ENCODE data around the gene DUSP8.
A peak's percentile ranks its signal among the peaks of the same experiment; 100 is the strongest.
"Not testable (repeated sequence)": the region's sequence is repeated elsewhere in the genome, so short reads cannot be mapped to it uniquely, and the experiment has no call there.

The DUSP8 gene, protein sequence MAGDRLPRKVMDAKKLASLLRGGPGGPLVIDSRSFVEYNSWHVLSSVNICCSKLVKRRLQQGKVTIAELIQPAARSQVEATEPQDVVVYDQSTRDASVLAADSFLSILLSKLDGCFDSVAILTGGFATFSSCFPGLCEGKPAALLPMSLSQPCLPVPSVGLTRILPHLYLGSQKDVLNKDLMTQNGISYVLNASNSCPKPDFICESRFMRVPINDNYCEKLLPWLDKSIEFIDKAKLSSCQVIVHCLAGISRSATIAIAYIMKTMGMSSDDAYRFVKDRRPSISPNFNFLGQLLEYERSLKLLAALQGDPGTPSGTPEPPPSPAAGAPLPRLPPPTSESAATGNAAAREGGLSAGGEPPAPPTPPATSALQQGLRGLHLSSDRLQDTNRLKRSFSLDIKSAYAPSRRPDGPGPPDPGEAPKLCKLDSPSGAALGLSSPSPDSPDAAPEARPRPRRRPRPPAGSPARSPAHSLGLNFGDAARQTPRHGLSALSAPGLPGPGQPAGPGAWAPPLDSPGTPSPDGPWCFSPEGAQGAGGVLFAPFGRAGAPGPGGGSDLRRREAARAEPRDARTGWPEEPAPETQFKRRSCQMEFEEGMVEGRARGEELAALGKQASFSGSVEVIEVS

GRCh38 chr11:1572197-1573076 lies at the start of gene DUSP8:
DUSP8 (minus strand) TSS chr11:1572271; CDS start chr11:1565826, 6,445 bp downstream.
- peak; percentile 88 to 90 for DNase-seq (ENCODE audit: low read depth in 2 of 2)

GRCh38 chr11:1619449-1619848 lies 47.4 kb upstream of the DUSP8 start:
- DNase-seq (ENCODE audit: low read depth in 2 of 2), result no peak

DNA sequence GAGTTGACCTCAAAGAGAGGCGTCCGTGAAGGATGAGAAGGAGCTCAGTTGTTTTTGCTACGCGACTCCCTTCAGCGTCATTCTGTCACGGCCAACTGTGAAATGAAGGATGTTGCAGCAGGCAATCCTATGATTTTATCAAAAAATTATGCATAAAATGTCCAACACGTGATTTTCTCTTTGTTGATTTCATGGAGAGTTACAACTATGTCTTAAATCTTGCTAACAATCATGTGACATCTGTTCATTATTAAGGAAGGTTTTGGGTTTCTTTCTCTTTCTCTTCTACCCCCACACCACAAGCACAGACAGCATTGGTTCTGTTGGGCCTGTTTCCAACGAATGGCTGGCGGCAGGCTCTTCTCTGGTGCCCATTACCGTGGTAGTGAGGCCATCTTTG lies 46.2 kb upstream of the DUSP8 start:
- DNase-seq (ENCODE audit: low read depth in 2 of 2), result no peak

DNA sequence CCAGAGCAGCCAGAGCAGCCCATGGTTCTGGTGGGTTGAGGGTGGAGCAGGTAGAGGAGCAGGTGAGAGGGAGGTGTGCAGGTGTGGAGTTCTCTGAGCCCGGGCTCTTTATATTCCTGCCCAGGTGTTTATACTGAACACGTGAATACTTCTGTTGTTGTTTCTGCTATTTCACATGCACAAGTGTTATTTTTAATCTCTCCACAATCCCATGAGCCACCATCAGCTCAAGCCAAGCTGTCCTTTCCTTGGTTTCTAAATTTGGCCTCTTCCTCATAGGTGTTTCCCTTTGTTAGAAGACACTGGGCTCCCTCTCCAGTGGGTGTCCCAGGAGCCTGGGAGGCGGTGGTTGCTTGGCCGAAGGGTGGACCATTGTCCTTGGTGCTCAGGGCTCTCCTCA lies 36.3 kb upstream of the DUSP8 start, which contains the start of gene KRTAP5-3:
KRTAP5-3 (minus strand) TSS at position 101 of the 400 bp plus-strand sequence; CDS start at position 23, 78 bp downstream.
- no peak for DNase-seq (ENCODE audit: low read depth in 2 of 2)

- DNase-seq (ENCODE audit: low read depth in 2 of 2), result not testable (repeated sequence)
Observed at GRCh38 chr11:1607901-1608300, 35.8 kb upstream of the DUSP8 start.

GRCh38 chr11:1607156-1607845 lies 35.2 kb upstream of the DUSP8 start:
- not testable (repeated sequence) for DNase-seq (ENCODE audit: low read depth in 2 of 2)

DNA sequence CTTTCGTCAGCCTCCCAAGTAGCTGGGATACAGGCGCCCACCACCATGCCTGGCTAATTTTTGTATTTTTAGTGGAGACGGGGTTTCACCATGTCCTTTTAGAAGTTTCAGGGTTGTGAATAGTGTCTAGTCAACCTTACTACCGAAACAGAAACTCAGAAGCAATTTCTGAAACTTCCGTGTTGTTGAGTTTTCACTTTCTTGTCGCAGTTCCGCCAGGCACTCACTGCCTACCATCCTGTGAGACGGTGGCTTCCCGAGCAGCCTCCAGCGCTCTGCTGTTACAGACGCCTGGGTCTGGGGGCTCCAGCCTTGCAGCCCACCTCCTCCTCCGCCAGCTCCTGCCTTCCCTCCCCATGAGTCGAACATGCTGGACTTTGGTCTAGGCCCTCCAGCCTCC lies 33.9 kb upstream of the DUSP8 start:
- DNase-seq (ENCODE audit: low read depth in 2 of 2), result not testable (repeated sequence)

DNA sequence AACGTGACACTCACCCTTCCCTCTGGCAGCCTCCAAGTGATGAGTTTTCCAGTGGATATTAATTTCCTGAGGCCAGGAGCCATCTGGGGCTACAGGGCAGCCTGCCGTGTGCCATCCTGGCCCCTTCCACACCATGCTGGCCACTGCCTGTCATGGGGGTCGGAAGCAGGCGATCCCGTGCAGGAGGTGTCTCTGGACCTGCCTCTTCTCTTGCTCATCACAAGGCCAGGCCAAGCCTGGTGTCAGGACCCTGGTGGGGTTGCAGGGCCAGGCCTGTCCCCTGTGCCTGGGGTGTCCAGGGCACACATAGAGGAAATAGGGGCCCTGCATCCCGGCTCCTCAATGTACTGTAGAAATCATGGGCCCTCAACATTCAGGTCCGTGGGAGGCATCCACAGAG lies 32.6 kb upstream of the DUSP8 start:
- DNase-seq (ENCODE audit: low read depth in 2 of 2), result no peak

GRCh38 chr11:1604181-1604580 lies 32.1 kb upstream of the DUSP8 start:
- no peak for DNase-seq (ENCODE audit: low read depth in 2 of 2)

- DNase-seq (ENCODE audit: low read depth in 2 of 2), result no peak
Observed at GRCh38 chr11:1603629-1604028, 31.6 kb upstream of the DUSP8 start.

DNA sequence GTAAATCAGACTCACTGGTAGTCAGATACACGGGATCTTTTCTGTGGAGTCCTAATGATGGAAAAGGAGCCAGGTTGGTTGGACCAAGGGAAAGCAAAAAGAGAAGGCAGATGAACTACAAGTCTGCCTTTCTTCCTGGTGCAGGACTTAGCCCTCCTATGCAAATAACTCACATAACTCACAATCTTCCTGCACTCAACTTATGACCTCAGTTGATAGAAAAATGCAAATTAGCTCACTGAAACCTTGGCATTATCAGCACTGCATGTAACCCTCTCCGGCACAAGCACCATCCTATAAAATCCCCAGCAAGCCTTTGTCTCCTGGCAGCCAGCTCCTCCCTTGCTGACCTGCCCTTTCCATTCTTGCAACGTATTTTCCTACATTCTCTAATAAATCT lies 29.6 kb upstream of the DUSP8 start:
- DNase-seq (ENCODE audit: low read depth in 2 of 2), result not testable (repeated sequence)

- DNase-seq (ENCODE audit: low read depth in 2 of 2), result no peak
Observed at GRCh38 chr11:1600626-1601025, 28.6 kb upstream of the DUSP8 start.

- DNase-seq (ENCODE audit: low read depth in 2 of 2), result no peak
Observed at GRCh38 chr11:1598816-1599215, 26.7 kb upstream of the DUSP8 start.

- DNase-seq (ENCODE audit: low read depth in 2 of 2), result not testable (repeated sequence)
Observed at GRCh38 chr11:1598406-1598805, 26.3 kb upstream of the DUSP8 start.

- no peak for DNase-seq (ENCODE audit: low read depth in 2 of 2)
Observed at GRCh38 chr11:1597994-1598380, 25.9 kb upstream of the DUSP8 start, which contains the start of gene KRTAP5-2. KRTAP5-2 (minus strand) TSS chr11:1598294; CDS start chr11:1598250, 44 bp downstream.

GRCh38 chr11:1597331-1597993 lies 25.4 kb upstream of the DUSP8 start:
- DNase-seq (ENCODE audit: low read depth in 2 of 2), result no peak

DNA sequence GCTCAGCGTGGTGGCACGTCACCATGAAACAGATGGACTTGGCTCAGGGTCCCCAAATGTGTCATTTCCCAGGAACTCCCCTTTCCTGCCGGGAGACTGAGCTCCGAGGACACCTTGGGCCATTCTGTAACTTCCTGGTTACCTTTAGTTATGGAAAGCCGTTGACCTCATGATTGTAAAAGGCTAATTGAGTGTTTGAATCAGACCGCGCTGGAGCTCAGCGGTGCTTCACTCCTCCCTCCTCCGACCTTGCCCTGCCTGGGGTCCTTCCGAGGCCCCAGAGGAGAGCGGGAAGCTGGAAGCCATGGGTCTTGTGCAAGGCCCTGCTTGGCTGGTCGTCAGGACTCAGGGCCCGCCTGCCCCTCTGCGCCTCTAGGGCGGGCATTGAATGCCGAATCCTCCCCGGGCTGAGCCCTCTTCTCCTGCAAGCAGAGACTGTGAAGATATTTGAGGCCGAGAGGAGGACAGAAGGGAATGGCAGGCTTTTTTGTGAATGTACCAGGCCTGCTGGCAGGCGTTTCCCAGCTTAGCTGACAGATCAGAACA lies 24.6 kb upstream of the DUSP8 start:
- not testable (repeated sequence) for DNase-seq (ENCODE audit: low read depth in 2 of 2)

GRCh38 chr11:1595994-1596575 lies 24.0 kb upstream of the DUSP8 start:
- DNase-seq (ENCODE audit: low read depth in 2 of 2), result not testable (repeated sequence)

DNA sequence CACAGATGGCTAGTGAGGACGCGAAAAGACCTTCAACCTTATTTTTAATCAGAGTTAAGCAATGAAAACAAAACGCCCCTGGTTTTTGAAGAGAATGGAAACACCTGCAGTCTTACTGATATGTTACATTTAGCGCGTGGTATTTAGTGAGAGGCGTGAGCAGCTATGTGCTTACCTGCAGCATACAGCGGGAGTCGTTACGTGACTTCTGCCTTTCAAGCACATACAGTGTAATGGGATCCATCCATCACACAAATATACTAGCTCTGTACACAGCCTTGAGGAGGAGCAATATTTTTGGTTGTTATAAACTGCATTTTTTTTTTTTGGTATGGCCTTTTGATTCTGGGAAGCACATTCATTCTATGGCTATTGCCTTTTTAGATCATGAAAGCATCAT lies 20.6 kb upstream of the DUSP8 start:
- no peak for DNase-seq (ENCODE audit: low read depth in 2 of 2)

- DNase-seq (ENCODE audit: low read depth in 2 of 2), result no peak
Observed at GRCh38 chr11:1589996-1590395, 17.9 kb upstream of the DUSP8 start.

Data from activated CD8-positive, alpha-beta memory T cell treated with anti-CD3 and anti-CD28 coated beads for 4 hours (primary cell).